Lung (tissue), 12 donors: ENCODE data around the gene EXOC6B. TPM values are rescaled to one million over a fixed set of nuclear protein-coding genes. Genes with fewer than 3 reads are reported as not detected.

Experiments used
- ATAC-seq: fragments of 200-7000 bp; cut with Tn5 transposase; one replicate; pipeline ENCODE4 v1.9.1; 2020; ENCODE audit warnings: moderate number of reproducible peaks; ENCODE audit not compliant: insufficient read depth, low FRiP score
- DNase-seq, 3 donors: peaks; one replicate each; pipeline ENCODE4 v3.0.0-alpha.2; 2013 to 2017
- H3K27ac ChIP-seq, 2 donors: one replicate each; pipeline ENCODE4 v1.5.1; 2013; ENCODE audit warnings: mild to moderate bottlenecking in 2 of 2, moderate library complexity in 2 of 2, control low read depth in 1 of 2, inconsistent platforms in 1 of 2, low read depth in 1 of 2, low read length in 1 of 2
- H3K27me3 ChIP-seq, 3 donors: one replicate each; pipeline ENCODE4 v1.5.1; 2013; ENCODE audit warnings: low read length in 2 of 3; ENCODE audit not compliant: control insufficient read depth in 3 of 3, insufficient read depth in 3 of 3
- H3K36me3 ChIP-seq, 4 donors: one replicate each; pipeline ENCODE4 v1.5.1; 2013; ENCODE audit warnings: low read length in 4 of 4, mild to moderate bottlenecking in 1 of 4, moderate library complexity in 1 of 4; ENCODE audit not compliant: control insufficient read depth in 4 of 4, insufficient read depth in 4 of 4
- H3K4me1 ChIP-seq, 5 donors: one replicate each; pipeline ENCODE4 v1.5.1; 2013; ENCODE audit warnings: low read length in 5 of 5, mild to moderate bottlenecking in 2 of 5, moderate library complexity in 1 of 5; ENCODE audit not compliant: control insufficient read depth in 5 of 5, insufficient read depth in 5 of 5
- H3K4me3 ChIP-seq: one replicate; pipeline ENCODE4 v1.5.1; 2013; ENCODE audit warnings: mild to moderate bottlenecking, control low read depth, moderate library complexity
- H3K9ac ChIP-seq, 2 donors: one replicate each; pipeline ENCODE4 v1.5.1; 2013; ENCODE audit warnings: low read length in 2 of 2, control low read depth in 1 of 2; ENCODE audit not compliant: insufficient read depth in 1 of 2
- H3K9me3 ChIP-seq, 4 donors: one replicate each; pipeline ENCODE4 v1.5.1; 2013; ENCODE audit warnings: low read length in 3 of 4, mild to moderate bottlenecking in 1 of 4, moderate library complexity in 1 of 4; ENCODE audit not compliant: control insufficient read depth in 4 of 4, insufficient read depth in 3 of 4
- WGBS, 2 donors: extraction: QIAGEN DNeasy Blood & Tissue Kit; methylation state at CpG; one replicate each; pipeline ENCODE4 v1.1.7; 2013; 5-methylcytosine and 5-hydroxymethylcytosine counted together
- polyA plus RNA-seq, 2 donors: library from polyadenylated mRNA; stranded (reverse); fragments of 200-250 nt; gene quantifications; one replicate each; pipeline ENCODE4 v1.2.1, GENCODE V29; 2013
- total RNA-seq, 2 donors: library from RNA; depleted of rRNA in 1 of 2; stranded (reverse); fragments of >200 nt in 1 of 2; gene quantifications; one replicate each; pipeline ENCODE4 v1.2.1, GENCODE V29; 2014 to 2021
- TF ChIP-seq, protein P1 (sequence below): IDR thresholded peaks from 2 replicates; pipeline ENCODE4 v1.5.1; 2012; ENCODE audit warnings: mild to moderate bottlenecking; ENCODE audit errors: control extremely low read depth, extremely low read depth
- donor health status: control.
- donor health status: control.
- donor health status: Bipolar disorder and iron deficiency.
- donor health status: healthy.
- donor health status: DM: yes; HTN: yes; CAD: no.

Gene EXOC6B
- total and polyA plus RNA-seq, 4 donors, result 3.3 to 46.0 (median 12.7) TPM

DNA sequence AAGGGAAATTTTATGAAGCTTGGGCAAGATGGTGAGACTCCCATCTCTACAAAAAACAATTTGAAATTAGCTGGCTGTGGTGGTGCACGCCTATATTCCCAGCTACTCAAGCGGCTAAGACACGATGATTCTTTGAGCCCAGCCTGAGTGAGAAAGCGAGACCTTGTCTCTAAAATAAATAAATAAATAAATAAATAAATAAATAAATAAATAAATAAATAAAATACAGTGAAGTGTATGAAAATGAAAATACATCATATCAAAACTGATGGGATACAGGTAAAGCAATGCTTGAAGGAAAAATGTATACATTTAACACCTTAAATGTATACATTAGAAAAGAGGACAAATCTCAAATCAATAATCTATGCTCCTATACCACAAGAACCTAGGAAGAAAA is 15.7 kb downstream of the EXOC6B start:
- Histone ChIP-seq H3K27ac (no peak overlapping the region), H3K9ac (no peak overlapping the region), H3K9me3 (peaks cover 0 to 5% (median under 1%) of the 10 kb centered on the region in 4 donors), H3K27me3 (no peaks in the 10 kb centered on the region), H3K4me1 (peaks cover 0 to 3% (median 0%) of the 10 kb centered on the region in 5 donors), H3K36me3 (peaks cover 0 to 5% (median 1%) of the 10 kb centered on the region in 4 donors), H3K4me3 (no peak overlapping the region)
- no peak for DNase-seq
- 98% methylated on average over 4 of the region's 4 CpGs for WGBS, 2 donors
- TF ChIP-seq, protein P1, sequence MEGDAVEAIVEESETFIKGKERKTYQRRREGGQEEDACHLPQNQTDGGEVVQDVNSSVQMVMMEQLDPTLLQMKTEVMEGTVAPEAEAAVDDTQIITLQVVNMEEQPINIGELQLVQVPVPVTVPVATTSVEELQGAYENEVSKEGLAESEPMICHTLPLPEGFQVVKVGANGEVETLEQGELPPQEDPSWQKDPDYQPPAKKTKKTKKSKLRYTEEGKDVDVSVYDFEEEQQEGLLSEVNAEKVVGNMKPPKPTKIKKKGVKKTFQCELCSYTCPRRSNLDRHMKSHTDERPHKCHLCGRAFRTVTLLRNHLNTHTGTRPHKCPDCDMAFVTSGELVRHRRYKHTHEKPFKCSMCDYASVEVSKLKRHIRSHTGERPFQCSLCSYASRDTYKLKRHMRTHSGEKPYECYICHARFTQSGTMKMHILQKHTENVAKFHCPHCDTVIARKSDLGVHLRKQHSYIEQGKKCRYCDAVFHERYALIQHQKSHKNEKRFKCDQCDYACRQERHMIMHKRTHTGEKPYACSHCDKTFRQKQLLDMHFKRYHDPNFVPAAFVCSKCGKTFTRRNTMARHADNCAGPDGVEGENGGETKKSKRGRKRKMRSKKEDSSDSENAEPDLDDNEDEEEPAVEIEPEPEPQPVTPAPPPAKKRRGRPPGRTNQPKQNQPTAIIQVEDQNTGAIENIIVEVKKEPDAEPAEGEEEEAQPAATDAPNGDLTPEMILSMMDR, result no peak
- no peak for ATAC-seq

DNA sequence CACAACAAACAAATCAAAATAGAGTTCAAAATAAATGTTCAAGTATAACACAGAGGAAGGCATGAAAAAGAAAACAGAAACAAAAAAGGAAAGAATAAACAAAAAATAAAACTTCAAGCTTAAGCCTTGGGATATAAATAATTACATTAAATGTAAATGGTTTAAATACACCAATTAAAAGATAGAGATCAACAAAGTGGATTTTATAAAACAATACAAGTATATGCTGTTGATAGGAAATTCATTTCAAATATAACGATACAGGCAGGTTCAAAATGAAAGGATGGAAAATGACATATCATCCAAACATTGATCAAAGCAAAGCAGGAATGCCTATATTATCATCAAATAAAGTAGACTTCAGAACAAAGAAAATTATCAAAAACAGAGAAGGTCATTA is 16.7 kb downstream of the EXOC6B start:
- no peak for DNase-seq
- Histone ChIP-seq H3K4me3 (no peak overlapping the region), H3K27me3 (no peaks in the 10 kb centered on the region), H3K36me3 (peaks cover 0 to 5% (median 1%) of the 10 kb centered on the region in 4 donors), H3K4me1 (peaks cover 0 to 3% (median 0%) of the 10 kb centered on the region in 5 donors), H3K9ac (no peak overlapping the region), H3K9me3 (peaks cover 0 to 5% (median under 1%) of the 10 kb centered on the region in 4 donors), H3K27ac (no peak overlapping the region)
- 90 to 94% methylated on average over 1 of the region's 1 CpG for WGBS, 2 donors
- ATAC-seq, result no peak
- TF ChIP-seq, protein P1, result no peak

DNA sequence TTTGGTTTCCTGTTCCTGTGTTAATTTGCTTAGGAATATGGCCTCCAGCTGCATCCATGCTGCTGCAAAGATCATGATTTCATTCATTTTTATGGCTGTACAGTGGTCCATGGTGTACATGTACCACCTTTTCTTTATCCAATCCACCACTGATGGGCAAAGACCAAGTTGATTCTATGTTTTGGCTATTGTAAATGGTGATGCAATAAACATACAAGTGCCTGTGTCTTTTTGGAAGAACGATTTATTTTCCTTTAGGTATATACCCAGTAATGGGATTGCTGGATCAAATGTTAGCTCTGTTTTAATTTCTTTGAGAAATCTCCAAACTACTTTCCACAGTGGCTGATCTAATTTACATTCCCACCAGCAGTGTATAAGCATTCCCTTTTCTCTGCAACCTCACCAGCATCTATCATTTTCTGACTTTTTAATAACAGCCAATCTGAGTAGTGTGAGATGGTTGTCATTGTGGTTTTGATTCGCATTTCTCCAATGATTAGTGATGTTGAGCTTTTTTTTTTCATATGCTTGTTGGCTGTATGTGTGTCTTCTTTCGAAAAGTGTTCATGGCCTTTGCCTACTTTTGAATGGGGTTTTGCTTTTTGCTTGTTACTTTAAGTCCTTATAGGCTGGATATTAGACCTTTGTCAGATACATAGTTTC is 19.4 kb downstream of the EXOC6B start:
- 92 to 95% methylated on average over 3 of the region's 3 CpGs for WGBS, 2 donors
- no peak for ATAC-seq
- no peak overlapping the region for H3K9ac ChIP-seq
- no peak overlapping the region for H3K27ac ChIP-seq
- H3K27me3 ChIP-seq, result no peaks in the 10 kb centered on the region
- peaks cover 0 to 5% (median 1%) of the 10 kb centered on the region in 4 donors for H3K36me3 ChIP-seq
- H3K9me3 ChIP-seq, result peaks cover 0 to 5% (median under 1%) of the 10 kb centered on the region in 4 donors
- TF ChIP-seq, protein P1, result no peak
- no peak for DNase-seq
- H3K4me1 ChIP-seq, result peaks cover 0 to 4% (median 0%) of the 10 kb centered on the region in 5 donors
- H3K4me3 ChIP-seq, result no peak overlapping the region
